ENCODE results near the gene PCDHA1. TPM values are rescaled to one million over a fixed set of nuclear protein-coding genes. Genes with fewer than 3 reads are reported as not detected.

The PCDHA1 gene
- total and polyA plus RNA-seq, 12 donors, result 0.05 to 0.20 (median 0.08) TPM; not detected in 5

- H3K36me3 ChIP-seq (replicated peaks in 1 of 2), result no peaks in the 10 kb centered on the region
- TF ChIP-seq CTCF (IDR thresholded peaks at IDR 0.05) (no peak), POLR2A (IDR thresholded peaks at IDR 0.05) (no peak)
- peak overlapping the region in 1 of 5 donors; percentile 51 for H3K27ac ChIP-seq
- WGBS, 4 donors, result 3 to 5% (median 4%) methylated on average over 9 of the region's 9 CpGs
- no peaks in the 10 kb centered on the region for H3K4me1 ChIP-seq (replicated peaks in 1 of 2)
- DNase-seq, result no peak
- intact Hi-C loops (cut with DNase I), result no loop called here
- no peaks in the 10 kb centered on the region for H3K9me3 ChIP-seq (replicated peaks in 1 of 3)
- peak overlapping the region in 1 of 4 donors; percentile 2 for H3K4me3 ChIP-seq
- H3K27me3 ChIP-seq, result no peaks in the 10 kb centered on the region
Measured at GRCh38 chr5:141001446-141001843, 215.5 kb downstream of the PCDHA1 start.

GRCh38 chr5:141001844-141002604, 216.1 kb downstream of the PCDHA1 start:
- peak overlapping the region in 1 of 4 donors; percentile 2 for H3K4me3 ChIP-seq
- no peaks in the 10 kb centered on the region for H3K27me3 ChIP-seq
- peak; percentile 11 to 74 (median 14) for DNase-seq
- no peaks in the 10 kb centered on the region for H3K36me3 ChIP-seq (replicated peaks in 1 of 2)
- intact Hi-C loops (cut with DNase I), result no loop called here
- TF ChIP-seq CTCF (IDR thresholded peaks at IDR 0.05) (no peak), POLR2A (IDR thresholded peaks at IDR 0.05) (no peak)
- no peaks in the 10 kb centered on the region for H3K9me3 ChIP-seq (replicated peaks in 1 of 3)
- 2 to 5% (median 3%) methylated on average over 17 to 19 of the region's 19 CpGs for WGBS, 4 donors
- no peaks in the 10 kb centered on the region for H3K4me1 ChIP-seq (replicated peaks in 1 of 2)
- peak overlapping the region in 2 of 5 donors; percentile 16 to 51 for H3K27ac ChIP-seq

GRCh38 chr5:141002605-141002965, 216.6 kb downstream of the PCDHA1 start:
- WGBS, 4 donors, result 40 to 48% (median 45%) methylated on average over 3 of the region's 3 CpGs
- no peaks in the 10 kb centered on the region for H3K4me1 ChIP-seq (replicated peaks in 1 of 2)

GRCh38 chr5:141003031-141003430, 217.1 kb downstream of the PCDHA1 start:
- no peak overlapping the region for H3K27ac ChIP-seq
- H3K36me3 ChIP-seq (replicated peaks in 1 of 2), result no peaks in the 10 kb centered on the region
- TF ChIP-seq CTCF (IDR thresholded peaks at IDR 0.05) (no peak), POLR2A (IDR thresholded peaks at IDR 0.05) (no peak)
- 75 to 87% (median 79%) methylated on average over 3 of the region's 3 CpGs for WGBS, 4 donors
- no peak overlapping the region for H3K4me3 ChIP-seq
- no peaks in the 10 kb centered on the region for H3K4me1 ChIP-seq (replicated peaks in 1 of 2)
- intact Hi-C loops (cut with DNase I), result no loop called here
- no peaks in the 10 kb centered on the region for H3K27me3 ChIP-seq
- DNase-seq, result no peak
- no peaks in the 10 kb centered on the region for H3K9me3 ChIP-seq (replicated peaks in 1 of 3)

More at GRCh38 chr5:141002605-141002965, 216.6 kb downstream of the PCDHA1 start:
- no peaks in the 10 kb centered on the region for H3K9me3 ChIP-seq (replicated peaks in 1 of 3)
- no peak overlapping the region for H3K4me3 ChIP-seq
- peak overlapping the region in 1 of 5 donors; percentile 51 for H3K27ac ChIP-seq
- intact Hi-C loops (cut with DNase I), result no loop called here
- H3K36me3 ChIP-seq (replicated peaks in 1 of 2), result no peaks in the 10 kb centered on the region
- TF ChIP-seq POLR2A (IDR thresholded peaks at IDR 0.05), result no peak
- no peak for TF ChIP-seq CTCF (IDR thresholded peaks at IDR 0.05)
- no peak for DNase-seq
- H3K27me3 ChIP-seq, result no peaks in the 10 kb centered on the region

All from adrenal gland (tissue), 12 donors.